HG02885 (cell line): ENCODE measurements around the gene TRIM66.

Experiments used
- ATAC-seq: cut with Tn5 transposase; IDR thresholded peaks from one replicate; pipeline ENCODE4 v1.9.1; 2021; ENCODE audit warnings: mild to moderate bottlenecking; ENCODE audit not compliant: unreplicated experiment, poor library complexity

Gene TRIM66

GRCh38 chr11:8584082-8584481 is 98.4 kb downstream of the TRIM66 start:
- ATAC-seq: no peak

GRCh38 chr11:8581300-8581699 is 101.2 kb downstream of the TRIM66 start:
- no peak for ATAC-seq

GRCh38 chr11:8577791-8578581 is 104.5 kb downstream of the TRIM66 start:
- no peak for ATAC-seq

GRCh38 chr11:8574798-8575197 is 107.7 kb downstream of the TRIM66 start:
- no peak for ATAC-seq

- ATAC-seq: no peak
Measured at GRCh38 chr11:8573777-8574176, 108.7 kb downstream of the TRIM66 start.

GRCh38 chr11:8567602-8568198 is 114.8 kb downstream of the TRIM66 start:
- ATAC-seq: peak; percentile 69

GRCh38 chr11:8566613-8567210 is 115.8 kb downstream of the TRIM66 start:
- ATAC-seq: no peak

GRCh38 chr11:8564526-8564925 is 117.9 kb downstream of the TRIM66 start:
- no peak for ATAC-seq
